MM.1S (cell line): Measurements from ENCODE around the gene TM7SF3.

Experiments used
- DNase-seq: peaks from one replicate; pipeline ENCODE4 v3.0.0-alpha.2; 2015
- H2AFZ ChIP-seq: fragments of 300-600 bp; sonication (generic); 2 replicates; pipeline ENCODE4 v1.6.0; 2016; ENCODE audit warnings: antibody characterized with exemption, low read length
- H3F3A ChIP-seq: fragments of 300-600 bp; sonication (generic); 2 replicates; pipeline ENCODE4 v1.6.1; 2016; ENCODE audit warnings: mild to moderate bottlenecking, antibody characterized with exemption, low read length, moderate library complexity, mixed read lengths; ENCODE audit not compliant: insufficient read depth
- H3K27ac ChIP-seq: fragments of 300-600 bp; sonication (generic); 2 replicates; pipeline ENCODE4 v1.5.1; 2016; ENCODE audit warnings: mild to moderate bottlenecking, low read length
- H3K27me3 ChIP-seq: fragments of 300-600 bp; sonication (generic); replicated peaks from 2 replicates; pipeline ENCODE4 v1.6.0; 2016; ENCODE audit warnings: low read length; ENCODE audit not compliant: insufficient read depth
- H3K36me3 ChIP-seq: fragments of 300-600 bp; sonication (generic); replicated peaks from 2 replicates; pipeline ENCODE4 v1.6.1; 2016; ENCODE audit warnings: mild to moderate bottlenecking, low read length, mixed read lengths; ENCODE audit not compliant: insufficient read depth
- H3K4me1 ChIP-seq: fragments of 300-600 bp; sonication (generic); 2 replicates; pipeline ENCODE4 v1.6.1; 2016; ENCODE audit warnings: low read length, mixed read lengths
- H3K4me2 ChIP-seq: fragments of 300-600 bp; sonication (generic); 2 replicates; pipeline ENCODE4 v1.6.0; 2016; ENCODE audit warnings: low read depth, low read length
- H3K4me3 ChIP-seq: fragments of 300-600 bp; sonication (generic); 2 replicates; pipeline ENCODE4 v1.5.1; 2016; ENCODE audit warnings: low read length, mixed read lengths
- H3K79me2 ChIP-seq: fragments of 300-600 bp; sonication (generic); 2 replicates; pipeline ENCODE4 v1.6.1; 2016; ENCODE audit warnings: mixed run types, low read length, mixed read lengths
- H3K9ac ChIP-seq: fragments of 300-600 bp; sonication (generic); 2 replicates; pipeline ENCODE4 v1.6.1; 2016; ENCODE audit warnings: low read length, mixed read lengths
- H3K9me2 ChIP-seq: fragments of 300-600 bp; sonication (generic); replicated peaks from 2 replicates; pipeline ENCODE4 v1.6.1; 2016; ENCODE audit warnings: mild to moderate bottlenecking, low read length, mixed read lengths; ENCODE audit not compliant: insufficient read depth
- H3K9me3 ChIP-seq: fragments of 300-600 bp; sonication (generic); replicated peaks from 2 replicates; pipeline ENCODE4 v1.6.1; 2016; ENCODE audit warnings: mild to moderate bottlenecking, low read length, mixed read lengths; ENCODE audit not compliant: insufficient read depth
- H4K20me1 ChIP-seq: fragments of 300-600 bp; sonication (generic); 2 replicates; pipeline ENCODE4 v1.6.1; 2016; ENCODE audit warnings: mild to moderate bottlenecking, low read length, moderate library complexity, mixed read lengths; ENCODE audit not compliant: insufficient read depth
- CTCF ChIP-seq: fragments of 300-600 bp; sonication (generic); IDR thresholded peaks from 2 replicates; pipeline ENCODE4 v1.5.1; 2016; ENCODE audit warnings: antibody characterized with exemption, low read length, mixed read lengths
- EZH2 ChIP-seq: fragments of 300-600 bp; sonication (generic); optimal IDR thresholded peaks from 2 replicates; pipeline ENCODE3; 2017; ENCODE audit warnings: low read depth, mild to moderate bottlenecking, antibody characterized with exemption, low read length, mixed read lengths
- EZH2phosphoT487 ChIP-seq: fragments of 300-600 bp; sonication (generic); IDR thresholded peaks from 2 replicates; pipeline ENCODE4 v1.6.1; 2018; ENCODE audit warnings: antibody characterized with exemption, low read length

TM7SF3 gene

GRCh38 chr12:26976687-26977086 is 37.5 kb downstream of the TM7SF3 start:
- no peak overlapping the region for H3K9ac ChIP-seq
- H3K4me2 ChIP-seq = no peak overlapping the region
- H3K4me1 ChIP-seq = peaks cover 5% of the 10 kb centered on the region
- TF ChIP-seq CTCF (no peak), EZH2phosphoT487 (no peak), EZH2 (no peak)
- no peaks in the 10 kb centered on the region for H3K79me2 ChIP-seq
- no peaks in the 10 kb centered on the region for H3K9me2 ChIP-seq
- DNase-seq = no peak
- H3K36me3 ChIP-seq = no peaks in the 10 kb centered on the region
- peaks cover 5% of the 10 kb centered on the region; the same call in 1 of the 2 replicates for H3F3A ChIP-seq
- no peaks in the 10 kb centered on the region for H3K27me3 ChIP-seq
- H3K9me3 ChIP-seq = no peaks in the 10 kb centered on the region
- no peak overlapping the region for H3K4me3 ChIP-seq
- H2AFZ ChIP-seq = no peak overlapping the region
- no peak overlapping the region for H3K27ac ChIP-seq
- no peaks in the 10 kb centered on the region for H4K20me1 ChIP-seq

- H3F3A ChIP-seq = peaks cover 10% of the 10 kb centered on the region; the same call in 1 of the 2 replicates
- H3K9me2 ChIP-seq = no peaks in the 10 kb centered on the region
- no peaks in the 10 kb centered on the region for H3K9me3 ChIP-seq
- H3K4me2 ChIP-seq = no peak overlapping the region
- H3K27me3 ChIP-seq = no peaks in the 10 kb centered on the region
- H4K20me1 ChIP-seq = no peaks in the 10 kb centered on the region
- DNase-seq = peak; percentile 82
- H3K27ac ChIP-seq = peak overlapping the region; percentile 36; the same call in 1 of the 2 replicates
- peaks cover 23% of the 10 kb centered on the region for H3K4me1 ChIP-seq
- H2AFZ ChIP-seq = no peak overlapping the region
- no peak overlapping the region for H3K9ac ChIP-seq
- 0 out of 2 replicates have a peak, but pooled peaks cover 2% of the 10 kb centered on the region for H3K36me3 ChIP-seq
- no peaks in the 10 kb centered on the region for H3K79me2 ChIP-seq
- no peak overlapping the region for H3K4me3 ChIP-seq
- no peak for TF ChIP-seq CTCF
- TF ChIP-seq EZH2phosphoT487 = no peak
- no peak for TF ChIP-seq EZH2
Observed at GRCh38 chr12:26971963-26972362, 42.2 kb downstream of the TM7SF3 start.

- no peak overlapping the region for H2AFZ ChIP-seq
- no peak overlapping the region for H3K4me3 ChIP-seq
- no peaks in the 10 kb centered on the region for H4K20me1 ChIP-seq
- H3K9ac ChIP-seq = no peak overlapping the region
- 0 out of 2 replicates have a peak, but pooled peaks cover 5% of the 10 kb centered on the region for H3K36me3 ChIP-seq
- no peak overlapping the region for H3K27ac ChIP-seq
- H3F3A ChIP-seq = peaks cover 10% of the 10 kb centered on the region; the same call in 1 of the 2 replicates
- H3K9me3 ChIP-seq = no peaks in the 10 kb centered on the region
- no peak overlapping the region for H3K4me2 ChIP-seq
- no peaks in the 10 kb centered on the region for H3K79me2 ChIP-seq
- no peak for TF ChIP-seq EZH2phosphoT487
- no peaks in the 10 kb centered on the region for H3K9me2 ChIP-seq
- DNase-seq = no peak
- H3K27me3 ChIP-seq = no peaks in the 10 kb centered on the region
- H3K4me1 ChIP-seq = peaks cover 20% of the 10 kb centered on the region
Observed at GRCh38 chr12:26970136-26970535, 44.0 kb downstream of the TM7SF3 start.

- Histone ChIP-seq H3K79me2 (0 out of 2 replicates have a peak, but pooled peaks cover 5% of the 10 kb centered on the region), H3K27me3 (no peaks in the 10 kb centered on the region), H3K36me3 (0 out of 2 replicates have a peak, but pooled peaks cover 5% of the 10 kb centered on the region), H3K4me2 (no peak overlapping the region), H3F3A (peaks cover 6% of the 10 kb centered on the region; the same call in 1 of the 2 replicates), H3K9me2 (no peaks in the 10 kb centered on the region), H3K4me1 (peaks cover 19% of the 10 kb centered on the region), H3K9me3 (no peaks in the 10 kb centered on the region), H4K20me1 (no peaks in the 10 kb centered on the region), H3K4me3 (no peak overlapping the region), H3K27ac (no peak overlapping the region), H3K9ac (no peak overlapping the region), H2AFZ (no peak overlapping the region)
- TF ChIP-seq CTCF = no peak
- no peak for TF ChIP-seq EZH2phosphoT487
- TF ChIP-seq EZH2 = no peak
- no peak for DNase-seq
Observed at GRCh38 chr12:26966842-26967241, 47.3 kb downstream of the TM7SF3 start.
